Activated B cell treated with CpG ODN at 0.5 μM for 24 hours (primary cell): ENCODE measurements around the gene BPIFB3. TPM values are rescaled to one million over a fixed set of nuclear protein-coding genes. Genes with fewer than 3 reads are reported as not detected.

Source experiments
- ATAC-seq: fragments of 200-7000 bp; cut with Tn5 transposase; one replicate; pipeline ENCODE4 v1.10.0; 2021; ENCODE audit warnings: low read depth, mild to moderate bottlenecking, moderate library complexity
- CTCF ChIA-PET: fragments of 350-600 bp; sonication (Branson Sonifier 250); formaldehyde crosslinking; loops from one replicate; lab custom pipeline; 2021; ENCODE audit warnings: antibody characterized with exemption; lab: Charles Lee
- POLR2A ChIA-PET: fragments of 350-600 bp; sonication (Branson Sonifier 250); formaldehyde crosslinking; loops from one replicate; lab custom pipeline; 2021; ENCODE audit warnings: antibody characterized with exemption; lab: Charles Lee
- DNase-seq: peaks from one replicate; pipeline ENCODE4 v3.0.0; 2022
- H3K27ac Mint-ChIP-seq: one replicate; pipeline ENCODE4 v1.8.0; 2020; ENCODE audit warnings: mixed read lengths
- H3K27me3 Mint-ChIP-seq: one replicate; pipeline ENCODE4 v1.8.0; 2021; ENCODE audit warnings: mixed read lengths
- H3K36me3 Mint-ChIP-seq: one replicate; pipeline ENCODE4 v1.8.0; 2021; ENCODE audit warnings: low read depth, mixed read lengths
- H3K4me1 Mint-ChIP-seq: one replicate; pipeline ENCODE4 v1.8.0; 2021; ENCODE audit warnings: mixed read lengths
- H3K4me3 Mint-ChIP-seq: one replicate; pipeline ENCODE4 v1.8.0; 2020; ENCODE audit warnings: mild to moderate bottlenecking, mixed read lengths
- H3K9me3 Mint-ChIP-seq: one replicate; pipeline ENCODE4 v1.8.0; 2020; ENCODE audit warnings: mixed read lengths
- CTCF ChIP-seq: fragments of 200-600 bp; IDR thresholded peaks from one replicate; pipeline ENCODE4 v1.8.0; 2022; ENCODE audit warnings: antibody characterized with exemption, mild to moderate bottlenecking
- intact Hi-C: fragments of 100-400 bp; cut with micrococcal nuclease; formaldehyde crosslinking; loops from one replicate; pipeline ENCODE4 v1.15.1; 2024
- total RNA-seq: library from RNA; stranded (reverse); gene quantifications from 2 replicates; pipeline ENCODE4 v1.2.3, GENCODE V29; 2022

Gene BPIFB3
- total RNA-seq, 1 donor from 2014 or later: not detected

GRCh38 chr20:33033381-33033780 is 20.3 kb upstream of the BPIFB3 start:
- POLR2A ChIA-PET: no interaction called here
- no peak for ATAC-seq
- no peaks in the 10 kb centered on the region for H3K27me3 Mint-ChIP-seq
- H3K4me3 Mint-ChIP-seq: no peak overlapping the region
- H3K9me3 Mint-ChIP-seq: peaks cover 4% of the 10 kb centered on the region
- no peak for TF ChIP-seq CTCF
- H3K27ac Mint-ChIP-seq: no peak overlapping the region
- intact Hi-C loops: no loop called here
- CTCF ChIA-PET: no interaction called here
- H3K36me3 Mint-ChIP-seq: no peaks in the 10 kb centered on the region
- no peaks in the 10 kb centered on the region for H3K4me1 Mint-ChIP-seq
- DNase-seq: no peak

GRCh38 chr20:33034115-33034514 is 19.6 kb upstream of the BPIFB3 start:
- intact Hi-C loops: no loop called here
- no peaks in the 10 kb centered on the region for H3K36me3 Mint-ChIP-seq
- POLR2A ChIA-PET: no interaction called here
- H3K27ac Mint-ChIP-seq: no peak overlapping the region
- TF ChIP-seq CTCF: no peak
- no peaks in the 10 kb centered on the region for H3K27me3 Mint-ChIP-seq
- CTCF ChIA-PET: no interaction called here
- no peaks in the 10 kb centered on the region for H3K4me1 Mint-ChIP-seq
- H3K4me3 Mint-ChIP-seq: no peak overlapping the region
- DNase-seq (no peak), ATAC-seq (no peak)
- peaks cover 4% of the 10 kb centered on the region for H3K9me3 Mint-ChIP-seq

GRCh38 chr20:33034901-33035492 is 18.7 kb upstream of the BPIFB3 start:
- no peak for TF ChIP-seq CTCF
- ChIA-PET CTCF (no interaction called here), POLR2A (no interaction called here)
- H3K36me3 Mint-ChIP-seq: no peaks in the 10 kb centered on the region
- H3K9me3 Mint-ChIP-seq: peaks cover 4% of the 10 kb centered on the region
- ATAC-seq: no peak
- DNase-seq: no peak
- no peak overlapping the region for H3K27ac Mint-ChIP-seq
- no peaks in the 10 kb centered on the region for H3K27me3 Mint-ChIP-seq
- no peaks in the 10 kb centered on the region for H3K4me1 Mint-ChIP-seq
- H3K4me3 Mint-ChIP-seq: no peak overlapping the region
- intact Hi-C loops: no loop called here

GRCh38 chr20:33037456-33037855 is 16.2 kb upstream of the BPIFB3 start:
- POLR2A ChIA-PET: no interaction called here

GRCh38 chr20:33038243-33038642 is 15.5 kb upstream of the BPIFB3 start:
- Mint-ChIP-seq H3K36me3 (no peaks in the 10 kb centered on the region), H3K4me3 (no peak overlapping the region), H3K9me3 (peaks cover 1% of the 10 kb centered on the region), H3K4me1 (no peaks in the 10 kb centered on the region), H3K27me3 (no peaks in the 10 kb centered on the region), H3K27ac (no peak overlapping the region)
- ChIA-PET POLR2A (no interaction called here), CTCF (no interaction called here)
- intact Hi-C loops: no loop called here
- TF ChIP-seq CTCF: no peak
- no peak for ATAC-seq
- no peak for DNase-seq

More at GRCh38 chr20:33037456-33037855, 16.2 kb upstream of the BPIFB3 start:
- DNase-seq (no peak), ATAC-seq (no peak)
- no peak for TF ChIP-seq CTCF
- CTCF ChIA-PET: no interaction called here
- Mint-ChIP-seq H3K4me3 (no peak overlapping the region), H3K27me3 (no peaks in the 10 kb centered on the region), H3K4me1 (no peaks in the 10 kb centered on the region), H3K36me3 (no peaks in the 10 kb centered on the region), H3K27ac (no peak overlapping the region), H3K9me3 (peaks cover 4% of the 10 kb centered on the region)
- intact Hi-C loops: no loop called here
